HG03354 (cell line): Measurements from ENCODE around the gene AGPS.
"Not testable (repeated sequence)": the region's sequence is repeated elsewhere in the genome, so short reads cannot be mapped to it uniquely, and the experiment has no call there.

Source experiments
- ATAC-seq: cut with Tn5 transposase; IDR thresholded peaks from one replicate; pipeline ENCODE4 v1.9.1; 2021; ENCODE audit warnings: mild to moderate bottlenecking; ENCODE audit not compliant: unreplicated experiment, poor library complexity, severe bottlenecking

AGPS gene

GRCh38 chr2:177460973-177461585 is 68.5 kb downstream of the AGPS start:
- ATAC-seq: no peak

DNA sequence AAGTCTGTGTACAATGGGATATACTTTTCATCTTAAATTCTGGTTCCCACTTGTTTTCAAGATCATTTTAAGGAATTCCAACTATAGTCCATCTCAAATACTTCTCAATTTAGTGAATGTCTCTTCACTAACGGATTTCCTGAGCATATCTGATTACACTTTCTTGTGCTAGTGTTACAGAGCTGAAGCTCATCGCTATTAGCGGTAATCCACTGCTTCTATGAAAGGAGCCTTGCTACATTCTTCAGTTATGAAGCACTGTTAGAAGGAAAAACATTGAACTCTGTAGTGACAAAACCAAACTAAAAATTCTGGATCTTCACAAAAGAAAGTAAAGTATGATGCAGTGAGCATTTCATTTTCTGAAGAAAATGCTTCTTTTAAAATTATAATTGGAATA is 72.0 kb downstream of the AGPS start:
- ATAC-seq: no peak

DNA sequence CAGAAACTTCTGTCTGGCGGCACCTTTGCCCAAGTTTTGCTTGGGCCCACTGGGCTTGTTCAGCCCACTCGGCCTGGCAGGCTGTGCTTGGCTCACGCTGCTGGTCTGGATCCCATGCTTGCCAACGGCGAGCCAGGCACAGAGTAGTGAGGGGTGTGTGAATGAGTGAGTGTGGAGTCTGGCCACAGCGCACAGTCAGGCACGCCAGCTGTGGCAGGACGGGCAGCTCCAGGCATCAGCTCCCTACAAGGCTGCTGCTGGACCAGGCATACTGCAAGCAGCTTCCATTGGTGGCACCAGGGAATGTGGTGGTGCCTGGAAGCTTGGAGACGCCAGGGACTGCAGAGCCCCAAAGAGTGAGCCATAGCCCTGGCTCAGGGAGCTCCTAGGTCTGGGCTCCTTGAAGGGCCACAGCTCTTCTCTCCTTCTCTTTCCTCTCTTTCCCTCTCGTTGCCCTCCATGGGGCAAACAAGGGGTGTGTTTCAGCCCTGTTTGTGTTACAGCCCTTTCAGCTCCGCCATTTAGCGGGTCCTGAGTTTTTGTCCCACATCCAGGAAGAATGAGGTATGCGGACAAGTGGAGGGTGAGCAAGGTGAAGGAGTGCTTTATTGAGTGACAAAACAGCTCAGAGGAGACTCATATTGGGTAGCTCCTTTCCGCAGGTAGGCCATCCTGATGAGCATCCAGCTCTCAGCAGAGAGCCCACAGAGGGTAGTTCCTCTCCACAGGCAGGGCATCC is 73.0 kb downstream of the AGPS start:
- no peak for ATAC-seq

GRCh38 chr2:177466337-177467195 is 74.0 kb downstream of the AGPS start:
- no peak for ATAC-seq

DNA sequence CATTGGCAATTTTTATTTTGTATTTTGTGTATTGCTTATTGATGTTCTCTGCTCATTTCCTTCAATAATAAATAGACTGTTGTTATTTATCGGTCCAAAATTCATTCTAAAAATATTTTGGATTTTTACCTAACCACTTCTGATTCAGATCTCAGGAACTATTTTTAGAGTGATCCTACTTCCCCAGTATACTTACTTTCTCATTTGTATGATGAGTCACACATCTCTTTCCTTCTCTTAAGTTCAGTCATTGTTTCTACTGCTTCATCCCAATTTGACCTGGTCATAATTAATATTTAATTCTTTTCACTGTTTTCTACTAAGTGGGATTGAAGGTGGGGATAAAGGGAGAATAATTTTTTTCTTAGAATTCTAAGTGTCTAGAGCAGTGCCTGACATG is 75.1 kb downstream of the AGPS start:
- no peak for ATAC-seq

GRCh38 chr2:177471990-177472389 is 79.4 kb downstream of the AGPS start:
- ATAC-seq: no peak

DNA sequence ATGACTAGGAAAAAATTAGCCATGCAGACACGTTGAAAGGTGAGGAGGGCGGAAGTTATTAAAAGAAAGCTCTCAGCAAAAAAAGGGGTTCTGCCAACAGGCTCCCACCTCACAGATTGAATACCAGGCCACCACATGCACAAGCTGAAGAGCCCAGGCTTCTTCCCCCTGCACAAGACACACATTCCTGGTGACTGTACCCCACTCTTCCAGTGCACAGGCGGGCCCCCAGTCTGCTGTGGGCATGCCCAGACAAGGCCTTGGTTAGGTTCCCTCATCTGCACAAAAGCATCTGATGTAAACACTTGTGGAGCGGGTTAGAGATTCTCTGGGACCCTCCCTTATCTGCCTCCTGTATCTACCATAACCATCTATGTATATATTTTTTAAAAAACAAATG is 81.7 kb downstream of the AGPS start:
- ATAC-seq: no peak

DNA sequence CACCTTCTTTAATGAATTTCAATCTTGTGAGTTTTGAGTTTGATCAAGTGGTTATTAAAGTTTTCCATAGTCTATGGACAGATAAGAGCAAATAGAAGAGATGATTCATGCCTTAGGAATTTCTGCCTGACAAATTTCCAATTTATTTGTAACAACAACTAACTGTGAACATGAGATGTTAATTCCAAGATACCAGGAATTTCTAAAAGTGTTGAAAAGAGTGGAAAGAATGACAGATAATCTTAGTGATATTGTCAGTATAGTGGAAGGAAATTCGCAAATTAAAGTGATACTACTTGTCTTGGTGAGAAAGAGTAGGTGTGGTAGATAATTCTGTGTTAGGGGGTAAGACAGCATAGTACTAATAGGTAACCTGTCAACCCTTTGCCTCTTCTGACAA is 82.4 kb downstream of the AGPS start:
- ATAC-seq: no peak

DNA sequence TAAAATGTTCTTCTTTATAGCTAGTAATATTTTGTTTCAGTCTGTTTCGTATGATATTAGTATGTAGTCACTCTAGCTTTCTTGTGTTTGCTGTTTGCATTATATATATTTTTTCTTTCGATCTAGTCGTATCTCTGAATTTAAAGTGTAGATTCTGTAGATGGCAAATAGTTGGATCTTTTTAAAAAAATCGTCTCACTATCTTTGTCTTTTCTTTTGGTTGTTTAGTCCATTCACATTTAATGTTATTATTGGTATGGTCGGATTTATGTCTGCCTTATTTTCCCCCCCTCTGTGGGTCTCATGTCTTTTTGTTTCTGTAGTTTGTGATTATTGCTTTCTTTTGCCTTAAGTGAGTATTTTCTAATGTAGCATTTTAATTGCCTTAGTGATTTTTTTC is 84.3 kb downstream of the AGPS start:
- no peak for ATAC-seq

- no peak for ATAC-seq
Observed at GRCh38 chr2:177478029-177478428, 85.5 kb downstream of the AGPS start.

GRCh38 chr2:177478907-177479306 is 86.3 kb downstream of the AGPS start:
- no peak for ATAC-seq

DNA sequence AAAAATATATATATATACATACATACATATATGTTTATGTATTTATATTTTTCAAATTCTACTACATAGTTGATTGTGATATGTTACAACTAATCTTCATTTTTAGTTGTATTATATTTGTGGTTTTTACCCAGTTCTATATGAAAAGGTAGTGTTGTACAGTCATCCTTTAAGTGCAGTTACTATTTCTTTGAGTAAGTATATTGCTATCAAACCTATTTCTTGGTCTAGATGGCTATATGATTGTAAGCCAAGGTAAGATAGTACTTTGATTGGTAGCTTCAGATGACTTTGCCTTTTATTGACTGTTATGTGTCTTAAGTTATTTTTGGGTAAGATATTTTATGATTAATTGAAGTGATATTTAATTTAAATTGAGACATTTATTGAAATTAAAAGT is 89.6 kb downstream of the AGPS start:
- no peak for ATAC-seq

DNA sequence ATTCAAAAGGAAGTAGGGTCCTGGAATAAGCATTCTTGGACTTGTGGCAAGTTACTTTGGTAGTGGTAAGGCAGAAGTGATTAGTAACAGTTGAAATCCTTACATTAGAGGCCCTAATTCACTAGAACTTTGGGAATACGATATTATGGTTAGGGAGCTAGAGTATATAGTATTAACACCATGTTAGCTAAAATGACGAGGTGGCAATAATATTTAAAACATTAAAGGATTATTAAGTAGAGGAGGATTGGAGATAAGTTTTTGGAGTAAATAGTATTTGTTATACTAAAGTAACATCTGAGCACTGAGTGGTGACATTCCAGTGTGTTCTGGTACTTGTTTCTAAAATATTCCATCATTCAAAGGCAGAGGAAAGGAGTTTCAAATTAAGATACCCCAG is 91.0 kb downstream of the AGPS start:
- ATAC-seq: no peak

GRCh38 chr2:177484180-177484795 is 91.7 kb downstream of the AGPS start:
- ATAC-seq: no peak

DNA sequence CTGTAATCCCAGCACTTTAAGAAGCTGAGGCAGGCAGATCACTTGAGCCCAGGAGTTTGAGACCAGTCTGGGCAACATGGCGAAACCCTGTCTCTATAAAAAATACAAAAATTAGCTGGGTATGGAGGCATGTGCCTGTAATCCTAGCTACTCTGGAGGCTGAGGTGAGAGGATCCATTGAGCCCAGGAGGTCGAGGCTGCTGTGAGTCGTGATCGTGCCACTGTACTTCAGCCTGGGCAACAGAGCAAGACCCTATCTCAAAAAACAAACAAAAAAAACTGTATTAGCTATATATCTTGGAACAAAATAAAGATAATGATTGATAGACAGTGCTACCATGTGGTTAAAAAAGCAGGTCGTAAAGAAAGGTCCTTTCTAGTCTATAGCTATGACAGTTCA is 93.1 kb downstream of the AGPS start:
- ATAC-seq: not testable (repeated sequence)

DNA sequence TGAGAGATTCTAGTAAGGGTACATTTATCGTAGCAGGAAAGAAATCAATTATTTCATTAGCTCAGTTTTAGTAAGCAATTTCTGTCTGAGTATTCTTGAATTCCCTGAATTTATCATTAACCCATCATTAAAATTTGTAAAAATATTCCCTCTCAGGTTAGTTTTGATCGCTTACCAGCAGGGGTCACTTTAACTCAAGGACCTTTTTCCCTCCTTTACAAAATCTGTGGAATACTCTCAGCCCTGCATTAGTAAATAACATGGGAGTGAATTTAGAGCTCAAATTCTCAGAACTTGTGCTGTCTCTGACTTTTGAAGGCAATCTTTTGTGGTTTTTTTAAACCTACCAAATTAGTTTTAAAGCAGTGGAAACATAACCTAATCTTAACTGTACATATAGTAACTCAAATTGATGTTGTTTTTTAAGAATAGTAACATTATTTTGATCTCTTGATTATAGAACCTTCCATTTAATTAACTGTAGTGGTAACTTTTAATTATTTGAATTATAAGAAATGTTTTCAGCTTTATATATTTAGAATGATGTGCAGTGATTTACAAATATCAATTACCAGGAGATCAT is 97.2 kb downstream of the AGPS start:
- no peak for ATAC-seq

DNA sequence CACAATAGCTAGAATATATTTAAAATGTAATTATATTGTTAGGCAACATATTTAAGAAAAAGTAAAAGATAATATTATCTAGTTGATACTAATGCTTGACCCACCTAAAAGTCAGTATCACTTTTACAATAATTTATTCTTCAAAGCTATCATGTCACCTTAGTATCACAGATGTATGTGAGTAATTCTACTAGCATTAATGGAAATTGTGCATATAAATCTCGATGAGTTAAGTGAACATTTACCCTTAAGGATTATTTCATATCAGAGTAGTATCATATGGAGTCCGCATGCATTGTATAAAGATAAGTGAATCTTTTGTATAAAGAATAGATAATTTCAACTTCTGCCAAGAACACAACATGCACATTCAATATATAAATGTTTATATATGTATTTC is 103.4 kb downstream of the AGPS start:
- ATAC-seq: no peak

- ATAC-seq: no peak
Observed at GRCh38 chr2:177496921-177497320, 104.3 kb downstream of the AGPS start.

DNA sequence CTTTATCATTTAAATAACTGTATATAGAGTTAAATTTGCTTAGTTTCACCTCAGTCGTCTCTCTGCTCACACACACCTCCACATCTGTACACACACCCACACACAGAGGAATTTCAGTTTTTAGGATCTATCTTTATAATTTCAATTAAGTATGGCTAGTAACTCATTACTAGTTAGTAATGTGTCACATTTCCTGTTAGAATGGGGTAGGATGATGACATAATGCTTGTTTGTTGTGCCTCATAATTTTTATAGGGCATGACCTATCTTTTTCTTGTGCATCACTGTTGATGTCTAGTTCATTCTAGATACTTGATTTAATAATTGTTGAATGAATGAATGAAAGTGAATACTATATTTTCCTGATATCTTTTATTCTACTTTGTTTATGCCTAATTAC is 108.6 kb downstream of the AGPS start:
- no peak for ATAC-seq

- ATAC-seq: no peak
Observed at GRCh38 chr2:177506505-177506904, 113.9 kb downstream of the AGPS start.
